Mammary epithelial cell (primary cell): ENCODE data around the gene DGKI.

Experiments
- EZH2 ChIP-seq: IDR thresholded peaks from 2 replicates; pipeline ENCODE4 v1.6.1; 2012; ENCODE audit warnings: low read length, inconsistent platforms, borderline replicate concordance
- TF ChIP-seq, protein P1 (sequence below), 2 donors: IDR thresholded peaks in 1 of 2; conservative IDR thresholded peaks in 1 of 2; 2 replicates each; pipeline ENCODE4 v1.5.1; 2011 to 2012; ENCODE audit warnings: inconsistent platforms in 2 of 2, low read length in 2 of 2, mild to moderate bottlenecking in 2 of 2, control low read depth in 1 of 2, low read depth in 1 of 2; ENCODE audit not compliant: insufficient read depth in 1 of 2; ENCODE audit errors: extremely low read depth in 1 of 2

DNA sequence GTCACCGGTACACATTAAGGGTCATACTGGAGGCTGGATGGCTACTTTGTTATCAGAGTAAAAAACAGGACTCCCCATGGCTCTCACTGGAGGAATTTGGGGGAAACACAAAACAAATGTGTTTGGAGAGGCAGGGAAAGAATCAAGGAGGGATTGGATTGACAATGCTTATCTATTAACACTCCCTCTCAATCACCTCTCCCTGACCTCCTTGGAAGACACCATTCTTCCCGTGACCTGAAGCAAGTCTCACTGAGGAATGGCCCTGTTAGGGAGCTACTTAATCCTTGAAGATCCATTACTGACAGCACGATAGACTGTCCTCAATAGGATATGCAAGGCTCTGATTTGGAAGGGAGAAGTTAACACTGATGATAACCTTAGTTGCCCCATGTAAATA, 261.2 kb downstream of the DGKI start:
- TF ChIP-seq, protein P1, sequence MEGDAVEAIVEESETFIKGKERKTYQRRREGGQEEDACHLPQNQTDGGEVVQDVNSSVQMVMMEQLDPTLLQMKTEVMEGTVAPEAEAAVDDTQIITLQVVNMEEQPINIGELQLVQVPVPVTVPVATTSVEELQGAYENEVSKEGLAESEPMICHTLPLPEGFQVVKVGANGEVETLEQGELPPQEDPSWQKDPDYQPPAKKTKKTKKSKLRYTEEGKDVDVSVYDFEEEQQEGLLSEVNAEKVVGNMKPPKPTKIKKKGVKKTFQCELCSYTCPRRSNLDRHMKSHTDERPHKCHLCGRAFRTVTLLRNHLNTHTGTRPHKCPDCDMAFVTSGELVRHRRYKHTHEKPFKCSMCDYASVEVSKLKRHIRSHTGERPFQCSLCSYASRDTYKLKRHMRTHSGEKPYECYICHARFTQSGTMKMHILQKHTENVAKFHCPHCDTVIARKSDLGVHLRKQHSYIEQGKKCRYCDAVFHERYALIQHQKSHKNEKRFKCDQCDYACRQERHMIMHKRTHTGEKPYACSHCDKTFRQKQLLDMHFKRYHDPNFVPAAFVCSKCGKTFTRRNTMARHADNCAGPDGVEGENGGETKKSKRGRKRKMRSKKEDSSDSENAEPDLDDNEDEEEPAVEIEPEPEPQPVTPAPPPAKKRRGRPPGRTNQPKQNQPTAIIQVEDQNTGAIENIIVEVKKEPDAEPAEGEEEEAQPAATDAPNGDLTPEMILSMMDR (conservative IDR thresholded peaks at IDR 0.05 in 1 of 2, IDR thresholded peaks at IDR 0.05 in 1 of 2; ENCODE audit: extremely low read depth in 1 of 2, insufficient read depth in 1 of 2, low read depth in 1 of 2, low read length in 2 of 2), result no peak
- no peak for TF ChIP-seq EZH2
